ENCODE results near the gene HYAL1.

Gene HYAL1

DNA sequence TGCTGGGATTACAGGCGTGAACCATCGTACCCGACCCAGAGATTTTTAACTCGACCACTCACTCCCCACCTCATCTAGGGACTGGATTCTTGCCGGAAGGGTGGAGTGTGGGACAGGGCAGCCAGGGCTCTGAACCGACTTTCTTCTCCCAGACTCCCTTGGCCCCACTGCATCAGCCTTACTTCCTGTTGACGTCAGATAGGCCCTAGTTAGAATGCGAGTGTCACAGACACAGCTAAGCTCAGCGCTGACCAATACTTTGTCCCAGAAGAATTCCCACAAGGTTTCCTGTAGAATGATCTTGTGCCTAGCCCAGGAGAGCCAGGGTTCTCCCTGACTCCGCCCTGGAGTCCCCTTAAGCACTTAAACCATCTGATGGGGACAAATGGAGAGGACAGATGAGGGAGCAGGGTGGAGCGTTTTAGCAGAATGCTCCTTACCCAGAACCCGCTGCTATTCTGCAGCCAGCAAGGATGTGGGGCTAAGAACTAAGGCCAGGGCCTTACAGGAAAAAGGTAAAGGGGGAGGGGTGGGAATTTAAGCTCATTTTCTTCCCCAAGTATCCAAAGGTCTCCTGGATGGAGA is 30.5 kb upstream of the HYAL1 start:
- no peak for DNase-seq

DNA sequence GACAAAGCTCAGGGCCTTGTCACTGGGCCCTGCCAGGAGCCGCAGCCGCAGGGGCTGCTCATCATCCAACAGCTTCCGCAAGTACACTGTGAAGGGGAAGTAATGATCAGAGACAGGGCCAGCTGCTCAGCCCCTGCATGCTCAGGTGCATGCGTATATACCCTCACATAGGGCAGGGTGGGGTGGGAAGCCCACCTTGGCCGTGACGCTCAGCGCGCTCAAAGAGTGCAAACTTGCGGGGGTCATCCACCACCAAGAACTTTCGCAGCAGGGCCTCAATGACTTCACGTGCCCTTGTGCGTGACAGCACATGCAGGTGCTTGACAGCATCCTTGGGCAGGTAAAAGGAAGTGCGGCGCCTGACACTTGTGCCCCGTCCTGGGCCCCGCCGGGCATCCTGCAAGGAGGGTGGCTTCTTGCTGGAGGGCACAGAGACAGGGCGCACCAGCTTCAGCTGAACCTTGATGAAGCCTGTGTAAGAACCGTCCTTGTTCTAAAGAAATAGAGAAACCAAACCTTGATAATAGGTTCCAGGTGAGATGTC is 28.1 kb upstream of the HYAL1 start:
- DNase-seq = no peak

DNA sequence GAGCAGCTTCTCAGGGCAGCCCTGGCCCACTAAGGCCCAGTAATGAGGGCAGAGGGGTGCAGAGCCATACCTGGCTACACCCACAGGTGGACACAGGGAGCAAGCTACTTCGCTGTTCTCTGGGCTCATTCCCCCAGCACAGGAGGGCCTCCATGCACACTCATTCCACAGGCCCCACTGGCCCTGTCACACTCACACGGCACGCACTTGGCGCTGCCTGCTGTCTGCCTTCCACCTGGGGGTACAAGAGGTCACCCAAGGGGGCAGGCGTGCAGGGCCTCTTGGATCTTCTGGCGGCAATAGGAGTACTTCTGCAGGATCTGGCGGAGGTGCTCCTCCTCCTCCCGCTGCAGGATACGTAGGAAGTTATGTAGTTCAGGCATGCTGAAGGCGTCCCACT is 27.0 kb upstream of the HYAL1 start:
- no peak for DNase-seq

DNA sequence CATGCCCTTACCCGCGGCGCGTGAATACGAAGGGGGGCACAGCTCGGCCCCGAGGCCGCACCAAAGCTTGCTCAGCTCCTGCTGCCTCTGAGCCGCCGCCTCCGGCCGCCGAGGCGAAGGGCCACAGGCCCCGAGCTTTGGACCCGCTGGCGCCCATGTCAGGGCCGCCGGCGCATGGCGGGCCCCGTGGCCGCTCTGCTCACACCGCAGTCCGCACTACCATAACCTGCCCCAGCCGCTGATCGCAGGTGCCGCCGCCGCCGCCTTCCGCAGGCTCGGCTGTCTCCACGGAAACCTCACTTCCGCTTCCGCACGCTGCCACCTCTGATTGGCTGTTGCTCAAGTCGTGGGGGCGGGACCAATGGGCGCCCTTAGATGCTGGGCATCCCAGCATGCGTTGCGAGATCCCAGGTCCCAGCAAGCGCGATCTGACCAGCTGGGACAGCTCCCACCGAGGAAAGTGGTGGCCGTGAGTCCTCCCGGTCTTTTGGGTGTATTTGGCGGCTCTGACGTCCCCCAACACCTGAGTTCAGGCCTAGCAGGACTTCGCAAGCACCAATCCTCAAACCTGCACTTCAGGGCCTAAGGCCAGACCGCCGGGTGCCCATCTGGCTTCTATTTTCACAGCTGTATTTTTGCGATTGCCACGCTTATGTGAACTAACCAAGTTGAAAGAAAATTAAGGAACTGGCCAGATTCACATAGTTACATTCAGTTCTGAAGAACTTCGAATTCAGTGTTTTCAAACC is 24.7 kb upstream of the HYAL1 start, which contains the start of gene TUSC2:
TSS of gene TUSC2 (minus strand) at position 281 of the 749 bp plus-strand sequence. CDS start at position 157, 124 bp downstream.
- DNase-seq = peak; percentile 85

DNA sequence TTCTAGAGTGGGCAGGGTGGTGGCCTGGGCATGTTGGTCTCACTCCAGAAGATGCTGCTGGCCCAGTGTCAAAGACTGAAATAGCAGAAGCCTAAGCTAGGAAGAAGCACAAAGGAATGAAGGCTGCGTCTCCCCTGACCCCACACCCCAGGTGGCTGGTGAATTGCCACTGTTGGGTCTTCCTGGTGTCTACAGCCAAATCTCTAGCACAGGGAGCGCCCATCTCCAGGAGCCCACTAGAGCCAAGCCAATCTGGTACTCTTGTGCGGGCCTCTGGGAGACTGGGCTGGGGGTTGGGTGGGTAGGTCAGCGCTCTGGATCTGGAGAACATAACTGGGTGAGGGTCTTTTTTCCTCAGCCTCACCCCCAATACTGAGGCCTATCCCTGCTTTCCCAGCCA is 23.8 kb upstream of the HYAL1 start:
- no peak for DNase-seq

DNA sequence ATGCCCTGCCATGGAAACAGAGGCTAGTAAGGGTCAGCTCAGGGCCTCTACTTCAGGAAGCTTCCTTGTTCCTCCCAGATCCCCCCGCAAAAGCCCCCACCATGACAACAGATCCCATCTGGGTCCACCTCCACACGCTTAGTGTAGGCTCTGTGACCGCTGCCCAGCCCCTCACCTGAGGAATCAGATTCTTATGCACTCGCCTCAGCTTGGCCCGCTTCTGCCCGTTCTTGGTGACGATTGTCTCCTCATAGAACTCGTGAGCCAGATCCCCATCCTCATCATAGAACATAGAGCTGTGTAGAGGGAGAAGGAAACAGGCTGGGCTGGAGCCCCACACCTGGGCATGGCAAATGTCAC is 22.8 kb upstream of the HYAL1 start:
- no peak for DNase-seq

DNA sequence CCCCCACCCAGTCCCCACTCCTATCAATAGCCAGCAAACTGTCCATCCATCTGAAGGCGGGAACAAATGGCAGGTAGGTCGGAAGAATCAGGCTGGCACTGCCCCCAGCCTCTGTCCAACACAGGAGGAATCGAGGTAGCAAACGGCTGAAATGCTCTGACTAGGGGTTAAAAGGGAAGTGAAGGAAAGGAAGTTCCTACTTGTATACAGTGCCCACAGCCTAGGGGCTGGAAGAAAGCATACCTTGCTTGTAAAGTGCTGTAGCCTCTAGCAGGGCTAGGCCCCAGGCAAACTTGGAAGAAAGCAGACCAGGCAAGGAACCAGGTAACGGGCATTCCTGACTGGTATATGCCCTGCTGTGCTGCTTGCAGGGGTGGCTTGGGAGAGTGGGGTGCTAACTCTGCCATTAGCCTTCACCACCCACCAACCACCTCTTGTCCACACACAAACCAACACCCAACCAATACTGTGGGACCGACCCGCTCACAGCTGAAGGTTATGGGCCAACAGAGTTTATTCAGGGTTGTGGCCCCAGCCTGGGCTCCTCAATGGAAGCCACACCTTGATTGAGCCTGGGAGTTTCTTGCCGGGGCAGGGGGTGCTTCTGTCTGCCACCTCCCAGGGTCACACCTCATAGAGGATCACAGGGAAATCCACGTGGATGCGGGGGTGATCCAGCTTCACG is 22.3 kb upstream of the HYAL1 start:
- DNase-seq = no peak

DNA sequence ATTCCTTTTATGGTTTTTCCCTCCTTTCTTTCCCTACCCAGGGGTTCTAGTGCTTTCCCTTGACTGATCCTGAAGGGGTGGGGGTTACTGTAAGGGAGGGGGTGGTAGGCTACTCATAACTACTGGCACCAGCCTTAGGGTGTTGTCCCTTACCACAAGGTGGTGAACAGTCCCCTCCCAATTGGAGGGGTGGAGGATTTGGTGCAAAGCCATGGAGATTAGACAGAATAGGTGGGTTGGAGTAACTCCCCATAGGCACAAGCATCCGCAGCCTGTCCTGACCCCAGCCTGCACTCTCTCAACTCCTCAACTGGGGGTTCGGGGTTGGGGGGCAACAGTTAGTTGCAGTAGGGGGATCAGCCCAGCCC is 21.7 kb upstream of the HYAL1 start:
- no peak for DNase-seq

DNA sequence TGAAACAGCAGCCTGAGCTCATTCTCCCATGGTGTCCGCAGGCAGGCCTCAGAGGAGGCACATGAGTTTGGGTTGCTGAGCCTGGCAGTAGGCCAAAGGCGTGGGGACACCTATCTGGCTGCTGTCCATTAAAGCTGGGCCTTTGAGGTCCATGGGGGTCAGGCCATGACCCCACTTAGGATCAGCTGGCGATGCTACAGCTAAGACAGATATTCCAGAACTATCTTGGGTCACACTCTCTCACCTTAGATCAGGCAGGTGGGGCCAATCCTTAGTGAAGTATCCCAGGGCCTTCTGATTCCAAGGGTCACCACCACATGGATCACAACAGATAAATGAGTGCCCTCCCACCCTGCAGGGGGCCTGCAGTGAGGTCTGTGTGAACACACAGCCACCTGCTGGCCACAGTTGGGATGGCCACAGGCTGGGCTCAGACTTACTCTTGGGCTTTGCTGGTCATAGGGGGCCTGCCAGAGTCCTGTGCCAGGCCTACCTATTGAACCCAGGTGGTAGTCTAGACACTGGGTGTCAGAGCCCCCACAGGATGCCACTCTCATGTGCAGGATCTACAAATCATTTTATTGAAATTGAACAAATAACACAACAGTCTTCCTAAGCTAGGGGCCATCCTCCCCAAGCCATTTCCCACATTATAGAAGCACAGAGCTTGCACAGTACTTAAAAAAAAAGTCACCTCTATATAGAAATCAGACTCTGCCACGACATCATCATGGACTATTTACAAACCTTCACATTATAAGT is 21.2 kb upstream of the HYAL1 start:
- DNase-seq = no peak

DNA sequence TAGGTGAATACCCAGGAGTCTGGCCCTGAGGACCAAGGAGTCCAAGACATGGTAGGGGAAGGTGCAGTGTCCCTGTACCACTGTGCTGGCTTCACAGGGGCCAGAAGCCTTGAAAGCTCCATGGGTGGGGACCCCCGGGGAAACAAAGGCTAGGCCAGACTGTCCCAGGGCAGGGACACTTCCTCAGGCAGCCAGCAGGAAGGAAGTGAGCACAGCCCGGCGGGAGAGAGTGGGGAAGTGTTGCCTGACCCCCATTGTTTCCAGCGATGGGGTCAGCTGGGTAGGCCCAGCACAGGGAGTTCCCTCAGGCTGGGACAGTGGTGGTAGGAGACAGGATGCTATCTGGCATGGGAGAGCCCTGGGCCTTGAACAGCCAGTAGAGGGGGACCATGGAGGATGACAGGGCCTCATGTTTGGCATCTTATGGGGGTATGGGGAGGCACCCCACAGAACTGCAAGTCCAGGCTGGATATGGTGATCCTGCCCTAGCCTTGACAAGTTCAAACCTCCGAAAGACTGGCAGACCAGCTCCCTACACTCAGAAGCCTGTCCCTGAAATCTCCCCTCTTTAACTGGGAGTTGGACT is 20.3 kb upstream of the HYAL1 start:
- DNase-seq = no peak

DNA sequence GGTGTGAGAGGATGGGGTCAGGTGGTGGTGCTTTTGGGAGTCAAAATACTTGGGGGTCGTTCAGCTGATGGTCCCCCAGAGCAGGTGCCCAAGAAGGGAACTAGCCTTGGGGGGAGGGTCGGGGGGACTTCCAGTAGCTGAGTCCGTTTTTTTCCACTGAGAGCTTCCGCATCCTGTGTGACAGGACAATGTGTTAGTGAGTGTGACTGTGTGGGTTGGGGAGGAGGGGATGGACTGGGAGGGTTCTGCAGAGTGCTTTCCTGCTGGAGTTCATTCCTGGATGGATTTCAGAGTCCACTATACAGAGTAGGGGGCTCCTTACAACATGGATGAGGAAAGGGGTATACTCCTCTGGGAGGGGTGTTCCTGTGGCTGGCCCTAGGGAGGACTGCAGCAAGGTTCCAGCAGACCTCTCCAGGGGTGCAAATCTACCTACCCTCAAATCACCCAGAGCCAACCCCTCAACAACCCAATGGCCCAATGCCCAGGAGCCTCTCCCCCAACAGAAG is 19.8 kb upstream of the HYAL1 start:
- no peak for DNase-seq

DNA sequence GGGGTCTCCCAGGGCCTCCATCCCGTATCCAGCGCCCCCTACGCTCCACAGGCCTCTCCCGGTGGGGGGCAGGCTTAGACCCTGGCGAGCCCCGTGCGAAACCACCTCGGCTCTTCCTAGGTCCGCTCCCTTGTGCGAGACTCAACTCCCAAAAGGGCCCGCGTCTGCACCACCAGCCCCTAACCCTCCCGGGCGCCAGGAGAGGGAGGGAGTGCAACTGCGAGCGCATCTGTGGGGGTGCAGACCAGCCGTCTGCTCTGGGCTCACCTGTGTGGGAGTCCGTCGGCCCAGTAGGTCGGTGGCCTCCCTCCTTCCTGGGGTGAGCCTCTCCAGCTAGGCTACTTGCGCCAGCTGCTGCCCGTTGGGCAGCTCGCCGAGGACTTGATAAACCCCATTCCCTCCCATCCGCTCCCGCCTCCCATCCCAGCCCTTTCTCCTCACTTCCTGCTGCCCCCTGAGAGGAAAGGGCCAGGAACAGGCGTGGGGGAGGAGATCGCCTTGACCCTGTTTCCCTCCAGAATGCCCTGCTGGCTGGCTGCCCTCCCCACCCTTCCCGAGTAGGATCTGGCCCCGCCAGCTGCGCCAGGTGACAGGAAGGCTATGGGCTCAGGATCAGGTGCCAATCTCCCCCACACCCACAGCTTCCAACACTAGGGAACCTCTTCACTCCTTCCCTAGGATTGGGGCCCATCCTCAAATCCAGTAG is 19.2 kb upstream of the HYAL1 start, which contains the start of gene HYAL2:
TSS of gene HYAL2 (minus strand) at position 360 of the 706 bp plus-strand sequence. CDS start 2,256 bp downstream, outside the sequence.
- no peak for DNase-seq

DNA sequence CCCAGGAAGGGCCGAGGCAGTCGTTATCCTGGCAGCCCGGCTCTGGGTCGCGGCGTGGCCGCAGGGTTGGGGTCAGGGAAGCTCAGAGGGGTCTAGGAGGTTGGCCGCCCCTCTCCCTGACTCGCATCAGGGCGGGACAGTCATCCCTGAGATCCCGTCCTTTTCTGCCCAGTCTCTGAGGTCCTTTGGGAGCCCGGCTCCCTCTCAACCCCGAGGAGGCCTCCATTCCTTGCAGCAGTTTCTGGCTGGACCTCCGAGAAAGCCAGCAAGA is 18.7 kb upstream of the HYAL1 start:
- no peak for DNase-seq

DNA sequence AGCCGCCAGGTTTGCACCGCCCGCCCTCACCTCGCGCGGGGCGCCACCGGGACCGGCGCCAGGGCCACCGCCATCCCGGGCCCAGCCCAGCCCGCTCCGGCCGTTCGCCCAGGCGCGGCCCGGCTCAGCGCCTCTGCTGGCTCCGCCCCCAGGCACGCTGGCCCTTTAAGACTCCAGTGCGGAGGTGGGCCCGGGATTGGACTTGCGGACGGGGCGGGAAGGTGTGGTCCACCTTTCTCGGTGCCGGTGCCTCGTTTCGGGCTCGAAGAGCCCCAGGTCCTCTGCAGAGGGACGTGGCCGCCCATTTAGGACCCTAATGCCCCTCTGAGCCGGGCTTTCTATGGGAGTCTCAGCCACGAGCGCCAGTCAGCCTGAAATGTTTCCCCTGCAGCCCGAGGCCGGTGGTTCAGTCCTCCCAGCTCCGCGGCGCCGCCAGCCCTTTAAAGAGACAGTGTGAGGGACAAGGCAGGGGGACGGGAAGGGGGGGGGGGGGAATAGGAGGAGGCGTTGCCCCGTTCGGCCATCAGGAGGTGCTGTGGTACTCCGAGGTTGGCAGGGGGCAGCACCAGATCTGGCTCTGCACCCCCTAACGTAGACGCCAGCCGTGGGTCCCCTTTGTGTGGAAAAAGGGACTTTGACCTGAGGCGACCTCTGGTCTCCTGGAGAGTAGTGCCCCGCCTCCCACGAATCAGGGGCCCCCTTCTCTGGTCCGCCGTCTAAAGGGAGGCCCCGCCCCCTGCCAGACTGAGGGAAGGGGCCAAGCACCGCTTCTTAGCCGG is 18.2 kb upstream of the HYAL1 start:
- DNase-seq = peak; percentile 94

DNA sequence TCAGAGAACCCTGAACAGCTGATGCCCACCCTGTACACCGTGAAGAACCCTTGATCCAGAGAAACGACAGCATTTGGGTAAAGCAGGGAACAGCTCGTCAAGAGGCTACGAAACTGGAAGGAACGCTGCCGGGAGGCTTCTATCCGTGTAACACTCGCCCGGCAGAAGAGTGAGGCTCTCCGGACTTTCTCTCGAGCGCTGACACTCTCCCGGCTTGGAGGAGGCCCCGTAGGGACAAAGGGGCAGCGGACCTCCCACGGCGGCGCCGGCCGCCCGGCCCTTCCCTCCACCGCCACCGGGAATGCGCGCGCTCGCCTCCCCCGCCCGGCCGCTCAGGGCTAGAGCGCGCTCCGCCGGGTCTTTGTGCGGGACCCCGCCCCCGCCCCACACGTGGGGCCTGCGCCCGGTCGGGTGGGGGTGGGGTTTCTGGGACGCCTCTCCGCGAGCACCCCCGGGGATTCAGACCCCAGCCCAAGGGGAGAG is 17.5 kb upstream of the HYAL1 start:
- peak; percentile 71 for DNase-seq

DNA sequence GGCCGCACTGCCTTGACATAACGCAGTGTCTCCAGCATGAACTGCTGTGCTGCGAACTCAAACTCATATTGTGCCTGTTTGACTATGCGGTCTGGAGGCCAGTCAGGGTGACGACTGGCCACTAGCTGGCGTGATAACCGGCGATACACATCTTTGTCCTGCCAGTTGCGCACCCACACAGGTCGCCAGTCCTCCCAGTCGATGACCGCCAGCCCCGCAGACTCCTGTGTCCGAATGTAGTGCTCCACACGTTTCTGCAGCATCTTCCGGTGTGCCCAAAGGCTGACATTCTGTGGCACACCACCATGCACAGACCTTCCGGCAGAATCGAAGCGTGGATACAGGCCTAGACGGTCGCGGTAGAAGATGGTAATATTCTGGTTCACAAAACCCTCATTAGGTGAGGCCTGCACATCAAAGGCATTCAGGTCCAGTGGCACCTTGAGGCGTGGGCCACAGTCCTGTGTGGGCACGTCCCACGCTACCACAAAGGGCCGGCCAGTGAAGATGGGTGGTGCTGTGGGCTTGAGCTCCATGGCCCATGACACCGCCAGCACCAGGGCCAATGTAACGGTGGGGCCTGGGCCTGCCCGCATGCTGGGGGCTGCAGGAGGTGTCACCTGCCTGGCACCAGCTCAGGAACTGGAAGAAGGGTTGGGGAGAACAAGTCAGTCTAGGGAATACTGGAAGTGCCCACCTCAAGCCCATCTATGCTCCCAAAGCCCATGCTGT is 16.7 kb upstream of the HYAL1 start:
- no peak for DNase-seq

DNA sequence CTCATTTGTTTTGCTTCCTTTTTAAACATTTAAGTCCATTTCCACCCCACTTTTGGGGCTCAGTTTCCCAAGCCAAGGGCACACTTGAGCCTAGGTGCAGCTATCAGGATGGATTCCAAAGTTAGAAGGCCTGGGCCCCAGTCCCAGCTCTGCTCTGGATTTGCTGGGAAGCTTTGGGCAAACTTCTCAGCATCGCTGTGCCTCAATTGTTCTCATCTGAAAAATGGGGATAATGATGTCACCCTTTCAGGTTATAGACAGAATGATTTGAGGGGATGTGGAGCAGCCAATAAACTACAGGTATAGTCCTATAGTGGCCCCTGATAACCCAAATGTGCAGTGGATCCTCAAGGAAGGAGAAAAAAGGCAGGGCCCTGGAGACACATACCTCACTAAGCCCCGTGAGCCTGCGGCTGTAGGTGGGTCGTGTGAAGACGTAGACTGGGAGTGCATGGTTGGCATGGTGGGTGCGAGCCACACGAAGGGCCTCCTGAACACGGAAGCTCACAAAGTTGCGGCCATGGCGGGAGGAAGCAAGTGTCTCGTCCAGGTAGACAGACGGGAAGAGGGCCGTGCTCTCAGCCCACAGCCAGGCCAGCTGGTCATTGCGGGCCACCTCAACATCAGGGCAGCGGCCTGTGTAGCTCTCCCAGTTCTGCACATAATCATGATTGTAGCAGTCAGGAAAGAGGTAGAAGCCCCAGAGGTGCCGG is 16.0 kb upstream of the HYAL1 start:
- no peak for DNase-seq

DNA sequence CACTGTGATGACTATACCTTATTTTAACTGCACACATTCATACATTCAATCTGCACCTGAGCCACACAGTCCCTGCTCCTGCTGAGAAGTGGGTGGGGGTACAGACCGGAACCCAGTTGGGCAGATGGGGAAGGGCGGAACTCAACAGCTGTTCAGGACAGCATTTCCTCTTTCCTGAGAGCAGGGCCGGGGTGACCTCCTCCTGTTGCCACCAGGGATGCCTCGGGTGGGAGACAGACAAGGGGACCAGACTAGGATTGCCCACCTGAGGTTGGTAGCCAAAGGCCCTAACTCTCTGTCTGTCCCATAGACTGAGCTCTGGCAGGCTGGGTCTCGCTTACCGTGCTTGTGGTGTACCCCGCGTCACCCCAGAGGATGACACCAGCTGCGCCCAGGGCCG is 15.2 kb upstream of the HYAL1 start:
- no peak for DNase-seq

DNA sequence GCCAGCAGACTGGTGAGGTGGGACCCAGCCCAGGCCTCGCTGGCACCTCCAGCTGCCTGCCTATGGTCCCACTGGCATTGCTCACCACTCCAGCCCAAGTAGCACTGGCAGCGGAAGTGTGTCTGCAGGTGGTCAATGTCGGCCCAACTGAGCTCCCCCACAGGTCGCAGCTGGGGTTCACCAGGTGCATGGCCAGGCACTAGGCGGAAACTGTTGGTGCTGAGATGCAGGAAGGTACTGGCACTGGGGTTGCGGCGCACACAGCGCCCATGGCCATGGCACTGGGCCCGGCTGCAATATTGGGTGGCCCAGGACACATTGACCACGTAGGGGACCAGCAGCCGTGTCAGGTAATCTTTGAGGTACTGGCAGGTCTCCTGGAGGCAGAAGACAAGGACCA is 14.8 kb upstream of the HYAL1 start:
- no peak for DNase-seq

DNA sequence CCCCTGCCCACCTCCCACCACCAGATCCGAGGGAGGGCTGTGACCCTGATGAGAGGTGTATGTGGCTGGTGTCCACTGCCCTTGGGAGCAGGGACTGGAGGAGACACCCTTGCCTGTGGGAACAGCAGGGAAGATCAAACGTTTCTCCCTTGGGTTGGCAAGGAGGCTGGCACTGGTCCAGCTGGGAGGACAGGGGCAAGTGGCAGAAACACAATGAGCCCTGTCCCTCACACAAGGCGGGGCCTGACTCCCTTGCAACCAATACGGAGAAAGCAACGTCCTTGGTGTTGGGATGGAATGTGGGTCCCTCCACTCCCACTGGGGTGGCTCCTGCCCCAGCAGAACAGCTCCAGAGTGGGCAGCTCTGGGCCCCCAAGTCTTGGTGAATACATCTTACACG is 13.9 kb upstream of the HYAL1 start:
- no peak for DNase-seq
